Bone marrow (tissue), 2 donors: ENCODE data around the gene PATJ.

Experiments used
- DNase-seq, 2 donors: peaks; one replicate each; lab custom pipeline; 2025; lab: John Stamatoyannopoulos, UW

Gene PATJ

DNA sequence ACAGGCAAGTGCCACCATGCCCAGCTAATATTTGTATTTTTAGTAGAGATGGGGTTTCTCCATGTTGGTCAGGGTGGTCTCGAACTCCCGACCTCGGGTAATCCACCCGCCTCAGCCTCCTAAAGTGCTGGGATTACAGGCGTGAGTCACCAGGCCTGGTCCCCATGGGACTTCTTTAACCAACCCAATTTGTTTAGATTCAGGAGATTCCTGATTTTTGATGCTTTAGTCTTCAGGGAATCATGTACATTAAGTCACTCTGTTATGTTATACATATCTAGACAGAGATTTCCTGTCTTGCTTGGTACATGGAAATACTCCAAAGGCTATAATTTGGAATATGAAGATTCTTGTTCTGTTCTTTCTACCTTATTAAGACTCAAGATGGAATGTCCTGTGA, 250.0 kb downstream of the PATJ start:
- no peak for DNase-seq

GRCh38 chr1:61993331-61993961, 251.2 kb downstream of the PATJ start:
- DNase-seq: no peak

- no peak for DNase-seq
Measured at GRCh38 chr1:61995641-61996040, 253.4 kb downstream of the PATJ start.

DNA sequence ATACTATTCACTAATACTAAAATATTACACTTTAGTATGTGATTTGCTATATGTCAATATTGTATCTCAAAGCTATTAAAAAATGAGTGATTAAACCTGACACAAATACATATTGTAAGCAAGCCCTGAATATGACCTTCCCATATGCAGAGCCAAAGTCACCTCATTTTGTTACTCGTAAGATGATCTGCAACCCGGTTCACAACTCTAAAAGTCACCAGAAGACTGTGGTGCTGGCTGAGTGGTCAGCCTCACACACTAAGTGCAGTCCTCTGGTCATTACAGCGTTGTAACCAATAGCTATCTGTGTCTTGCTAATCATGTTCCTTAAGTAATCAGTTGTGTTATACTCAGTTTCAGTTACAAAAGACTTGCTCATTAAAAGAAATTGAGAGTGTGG, 254.8 kb downstream of the PATJ start:
- DNase-seq: no peak

GRCh38 chr1:62003777-62004176, 261.5 kb downstream of the PATJ start:
- DNase-seq: no peak

DNA sequence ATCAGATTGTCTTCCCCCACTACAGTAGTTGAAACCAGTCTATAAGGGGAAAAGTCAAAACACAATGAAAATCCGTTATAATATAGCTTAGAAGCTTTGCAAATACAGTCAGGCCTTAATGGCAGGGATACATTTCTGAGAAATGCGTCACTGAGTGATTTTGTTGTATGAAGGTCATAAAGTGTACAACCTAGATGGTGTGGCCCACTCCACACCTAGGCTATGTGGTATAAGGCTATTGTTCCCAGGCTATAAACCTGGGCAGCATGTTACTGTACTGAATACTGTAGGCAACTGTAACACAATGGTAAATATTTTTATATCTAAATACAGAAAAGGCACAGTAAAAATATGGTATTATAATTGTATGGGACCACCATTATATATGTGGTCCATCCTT, 264.4 kb downstream of the PATJ start:
- no peak for DNase-seq

- no peak for DNase-seq
Measured at GRCh38 chr1:62011006-62011405, 268.7 kb downstream of the PATJ start.

DNA sequence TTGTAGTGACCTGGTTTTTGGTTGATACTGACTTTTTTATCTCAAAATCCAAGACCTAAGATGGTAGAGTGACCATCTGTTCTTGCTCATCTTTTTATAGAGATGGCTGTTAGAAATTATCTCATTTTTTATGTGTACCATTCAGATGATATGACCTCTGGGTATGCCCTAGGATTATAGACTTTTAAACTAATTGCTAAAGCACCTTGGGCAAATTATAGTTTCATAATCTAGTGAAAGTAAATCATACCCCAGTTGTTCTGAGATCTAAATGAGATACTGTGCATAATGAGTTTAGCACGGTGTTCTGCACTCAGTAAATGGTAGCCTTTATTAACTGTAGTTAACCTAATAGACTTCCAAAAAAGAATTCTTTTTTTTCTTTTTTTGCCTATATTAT, 269.8 kb downstream of the PATJ start:
- DNase-seq: no peak

- DNase-seq: no peak
Measured at GRCh38 chr1:62012836-62013235, 270.6 kb downstream of the PATJ start.

DNA sequence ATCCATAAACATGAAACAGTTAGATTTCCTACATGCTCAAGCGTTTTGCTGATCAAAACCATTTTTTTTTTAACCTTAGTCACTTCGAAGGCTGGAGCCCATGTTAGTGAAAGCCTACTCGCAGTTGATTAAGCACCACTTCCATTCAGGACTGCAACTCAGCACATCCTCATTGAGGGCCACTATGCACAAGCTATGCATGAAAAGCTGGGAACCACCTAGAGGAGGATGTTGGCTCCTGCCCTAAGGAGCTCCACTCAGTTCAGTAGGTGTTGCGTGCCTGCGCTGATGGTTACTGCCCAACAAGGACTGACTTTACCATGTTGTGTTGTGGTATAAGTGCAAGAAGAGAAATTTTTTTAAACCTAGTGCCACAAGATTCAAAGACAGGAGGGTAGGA, 271.0 kb downstream of the PATJ start:
- no peak for DNase-seq

DNA sequence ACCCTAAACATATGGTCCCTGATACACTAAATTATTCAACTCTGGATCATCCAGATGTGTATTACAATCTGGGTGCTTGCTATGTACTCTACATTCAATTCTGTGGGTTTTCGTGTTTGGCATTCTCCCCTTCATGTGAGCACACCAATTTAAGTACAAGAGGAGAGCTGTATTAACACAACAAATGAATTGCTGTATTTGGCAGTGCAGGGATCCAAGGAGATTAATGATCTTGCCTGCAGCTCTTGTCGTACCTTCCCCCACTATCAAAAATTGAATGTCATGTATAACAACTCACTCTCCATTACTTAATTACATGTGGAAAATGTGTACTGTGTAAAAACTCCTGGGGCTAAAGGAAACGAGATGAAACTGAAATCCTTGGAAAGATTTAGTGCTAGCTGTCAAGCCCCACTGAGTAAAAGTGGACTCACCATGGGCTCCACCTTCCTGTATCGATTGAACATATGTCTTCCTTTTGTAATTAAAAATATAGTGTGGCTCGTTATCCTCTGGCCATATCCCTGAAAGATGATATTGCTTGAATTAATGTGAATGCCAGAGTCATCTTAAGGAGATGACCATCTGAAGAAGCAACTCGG, 280.2 kb downstream of the PATJ start:
- no peak for DNase-seq

DNA sequence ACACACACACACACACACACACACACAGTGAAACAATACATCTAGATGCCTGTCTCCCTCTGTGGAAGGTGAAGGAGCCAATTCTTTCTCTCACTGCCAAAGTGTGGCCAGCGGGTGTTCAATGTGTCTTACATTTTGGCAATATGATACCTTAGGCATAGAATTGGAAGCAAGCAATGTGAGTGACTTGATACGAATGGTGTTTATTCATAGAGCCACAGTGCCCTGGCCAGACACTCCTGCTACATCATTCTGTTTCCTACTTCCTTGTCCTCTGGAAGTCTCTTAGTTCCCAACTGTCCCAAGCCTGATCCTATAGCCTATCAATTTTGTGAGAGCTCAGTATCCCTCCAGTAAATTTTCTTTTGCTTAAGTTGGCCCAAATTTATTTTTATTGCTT, 282.4 kb downstream of the PATJ start:
- no peak for DNase-seq

- DNase-seq: no peak
Measured at GRCh38 chr1:62025154-62025553, 282.9 kb downstream of the PATJ start.

DNA sequence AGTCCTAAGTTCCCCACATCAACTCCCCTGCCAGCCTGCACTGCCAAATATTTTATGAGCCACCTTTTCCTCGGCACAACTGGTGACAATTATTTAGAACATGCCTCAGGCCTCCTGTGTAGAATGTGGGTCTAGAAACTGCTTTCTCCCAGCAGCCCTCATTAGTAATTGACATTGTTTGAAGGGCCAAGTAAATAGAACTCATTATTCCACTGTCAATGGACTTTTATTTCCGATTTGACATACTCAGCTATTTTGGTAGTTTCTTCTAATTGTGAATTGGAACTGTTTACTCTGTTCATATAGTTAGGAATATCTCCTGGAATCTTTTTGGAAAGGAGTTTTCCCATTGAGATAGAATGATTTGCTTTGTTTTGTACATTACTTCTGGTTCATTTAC, 283.6 kb downstream of the PATJ start:
- no peak for DNase-seq

DNA sequence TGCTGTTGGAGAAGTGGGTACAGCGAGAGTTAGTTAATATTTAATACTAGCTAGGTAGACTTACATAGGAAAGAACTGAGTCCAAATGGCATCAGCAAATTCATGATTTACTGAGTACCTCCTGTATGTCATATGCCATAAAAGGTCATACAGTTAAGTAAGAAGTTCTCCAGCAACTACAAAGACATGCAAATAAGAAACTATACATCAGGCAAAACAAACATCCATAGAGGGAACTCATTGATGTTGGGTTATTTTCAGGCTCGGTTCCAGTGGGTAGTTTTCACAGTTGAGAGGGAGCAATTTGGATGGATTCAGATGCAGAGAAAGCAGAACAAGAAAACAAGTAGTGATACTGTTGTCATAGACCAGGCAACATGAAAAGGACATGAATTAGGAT, 287.4 kb downstream of the PATJ start:
- no peak for DNase-seq

GRCh38 chr1:62034790-62035189, 292.5 kb downstream of the PATJ start:
- no peak for DNase-seq

DNA sequence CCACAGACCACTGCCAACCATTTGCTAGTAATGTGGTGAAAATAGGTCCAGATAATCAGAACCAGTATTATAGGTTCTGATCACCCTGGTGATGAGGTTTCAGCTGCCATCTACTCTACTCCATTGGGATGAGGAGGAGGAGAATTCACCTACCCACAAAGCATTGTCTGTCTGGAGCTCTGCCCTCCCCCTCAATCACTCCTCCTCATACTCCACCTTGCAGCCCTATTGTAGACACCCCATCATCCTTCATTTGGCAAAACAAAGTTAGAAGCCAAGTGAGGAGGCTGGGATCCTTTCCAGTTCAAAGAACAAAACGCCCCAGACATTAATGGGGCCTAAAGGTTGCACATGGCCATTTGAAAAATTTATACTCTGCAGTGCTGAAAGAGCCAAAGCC, 295.0 kb downstream of the PATJ start:
- DNase-seq: no peak

- no peak for DNase-seq
Measured at GRCh38 chr1:62038594-62039284, 296.5 kb downstream of the PATJ start.

DNA sequence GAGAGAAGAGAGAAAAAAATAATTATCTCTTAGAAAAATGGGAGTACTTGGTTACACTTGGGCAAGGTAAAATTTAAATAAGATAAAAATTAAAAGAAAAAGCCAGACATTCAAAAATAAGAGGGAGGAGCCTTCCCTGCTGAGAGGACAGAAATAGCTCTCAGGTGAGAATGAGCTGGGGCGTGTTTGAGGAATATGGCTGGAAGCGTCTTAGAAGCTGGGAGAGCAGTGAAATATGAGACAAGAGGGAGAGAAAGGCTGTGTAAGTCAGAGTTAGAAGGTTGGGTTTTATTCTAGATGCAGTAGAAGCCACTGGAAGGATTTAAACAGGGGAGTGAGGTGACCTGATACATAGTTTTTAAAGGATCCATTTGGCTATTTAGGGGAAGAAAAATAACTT, 298.2 kb downstream of the PATJ start:
- no peak for DNase-seq

DNA sequence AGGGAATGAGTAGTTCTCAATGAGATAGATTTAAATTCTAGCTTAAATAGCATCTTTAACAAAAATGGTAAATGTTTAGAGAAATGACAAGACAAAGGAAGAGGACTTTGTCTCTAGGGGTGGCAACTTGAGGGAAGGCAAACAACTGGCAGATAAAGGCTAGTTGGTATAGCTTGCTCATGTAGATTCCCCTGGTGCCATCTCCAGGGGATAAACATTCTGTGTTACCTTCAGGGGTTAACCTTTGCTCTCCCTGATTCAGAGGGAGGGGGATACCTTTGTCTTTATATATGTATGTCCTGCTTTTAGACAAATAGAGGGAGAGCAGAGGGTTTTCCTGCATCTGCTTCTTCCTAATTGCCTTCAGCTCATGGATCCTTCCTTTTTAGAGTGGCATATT, 298.7 kb downstream of the PATJ start:
- no peak for DNase-seq

DNA sequence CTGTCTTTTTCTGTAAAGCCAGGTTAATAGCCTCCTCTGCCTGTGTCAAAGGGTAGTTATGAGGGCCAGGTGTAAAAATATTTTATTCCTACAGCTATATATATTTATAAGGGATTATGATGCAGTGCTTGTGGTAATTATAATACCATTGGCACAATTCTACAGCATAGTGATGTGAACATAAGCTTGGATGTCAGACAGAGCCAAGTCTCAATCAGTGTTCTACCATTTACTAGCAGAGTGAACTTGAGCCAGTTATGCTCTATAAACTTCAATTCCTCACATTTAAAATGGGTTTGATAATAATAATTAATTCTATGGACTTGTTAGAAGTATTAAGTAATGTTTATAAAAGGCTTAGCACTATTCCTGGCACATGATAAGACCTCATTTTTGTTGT, 300.9 kb downstream of the PATJ start:
- no peak for DNase-seq

- no peak for DNase-seq
Measured at GRCh38 chr1:62045574-62045973, 303.3 kb downstream of the PATJ start.

DNA sequence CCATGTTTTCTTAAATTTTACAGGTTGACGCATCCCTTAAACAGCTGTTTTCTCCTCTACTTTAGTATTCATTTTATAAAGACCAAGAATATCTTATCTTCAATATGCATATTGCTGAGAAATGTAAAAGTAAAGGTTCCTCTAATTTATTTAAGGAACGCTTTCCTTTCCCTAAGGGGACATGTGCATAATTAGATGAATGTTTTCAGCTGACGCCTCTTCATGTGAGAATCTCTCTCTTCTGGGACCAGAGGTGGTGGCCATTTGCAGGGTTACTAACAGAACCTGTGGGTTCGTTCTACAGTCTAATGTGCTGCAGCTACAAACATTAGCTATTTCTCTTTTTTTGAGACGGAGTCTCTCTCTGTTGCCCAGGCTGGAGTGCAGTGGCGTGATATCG, 304.6 kb downstream of the PATJ start:
- DNase-seq: no peak

DNA sequence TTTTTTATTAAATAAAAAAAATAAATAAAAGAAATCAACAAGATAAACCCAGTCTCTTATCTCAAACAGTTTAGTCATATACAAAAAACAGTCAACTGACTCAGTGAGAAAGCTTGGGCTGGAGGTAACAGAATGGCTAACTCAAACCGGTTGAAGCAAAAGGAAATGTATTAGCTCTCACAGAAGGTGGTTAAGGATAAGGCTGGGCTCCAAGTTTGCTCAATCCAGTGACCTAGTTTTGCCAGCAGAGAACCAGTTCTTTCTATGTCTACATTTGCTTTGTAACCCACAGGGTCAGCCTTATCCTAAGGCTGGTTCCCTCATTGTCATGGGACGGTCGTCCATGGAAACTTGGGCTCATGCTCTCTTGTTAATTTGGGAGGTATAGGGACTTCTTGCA, 307.9 kb downstream of the PATJ start:
- DNase-seq: no peak
